Measurements from ENCODE around the gene TRPM5.

The TRPM5 gene

DNA sequence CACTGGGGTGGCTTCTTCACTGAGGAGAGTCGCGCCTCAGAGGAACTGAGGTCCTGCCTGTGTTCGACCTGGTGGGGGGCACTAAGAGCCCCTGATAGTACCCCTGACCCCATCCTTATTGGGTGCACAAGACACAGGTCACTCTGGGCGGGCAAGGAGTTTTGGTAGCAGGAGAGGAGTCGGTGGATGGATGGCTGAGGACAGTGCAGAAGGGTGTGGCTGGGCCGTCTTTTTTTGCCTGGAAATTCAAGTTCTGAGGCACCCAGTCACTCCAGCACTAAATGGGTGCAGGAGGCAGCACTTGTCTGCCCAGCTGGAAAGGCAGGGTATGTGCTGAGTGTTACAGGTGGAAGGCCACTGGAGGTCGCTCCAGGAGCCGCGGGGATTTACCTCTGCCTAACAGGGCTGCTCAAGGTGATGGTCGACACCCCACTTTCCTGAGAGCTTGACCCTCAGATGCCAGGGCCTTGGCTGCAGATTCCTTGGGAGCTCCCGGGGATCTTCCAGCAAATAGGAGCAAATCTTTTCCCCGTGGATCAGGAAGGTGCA is 42.8 kb downstream of the TRPM5 start:
- DNase-seq, result no peak

DNA sequence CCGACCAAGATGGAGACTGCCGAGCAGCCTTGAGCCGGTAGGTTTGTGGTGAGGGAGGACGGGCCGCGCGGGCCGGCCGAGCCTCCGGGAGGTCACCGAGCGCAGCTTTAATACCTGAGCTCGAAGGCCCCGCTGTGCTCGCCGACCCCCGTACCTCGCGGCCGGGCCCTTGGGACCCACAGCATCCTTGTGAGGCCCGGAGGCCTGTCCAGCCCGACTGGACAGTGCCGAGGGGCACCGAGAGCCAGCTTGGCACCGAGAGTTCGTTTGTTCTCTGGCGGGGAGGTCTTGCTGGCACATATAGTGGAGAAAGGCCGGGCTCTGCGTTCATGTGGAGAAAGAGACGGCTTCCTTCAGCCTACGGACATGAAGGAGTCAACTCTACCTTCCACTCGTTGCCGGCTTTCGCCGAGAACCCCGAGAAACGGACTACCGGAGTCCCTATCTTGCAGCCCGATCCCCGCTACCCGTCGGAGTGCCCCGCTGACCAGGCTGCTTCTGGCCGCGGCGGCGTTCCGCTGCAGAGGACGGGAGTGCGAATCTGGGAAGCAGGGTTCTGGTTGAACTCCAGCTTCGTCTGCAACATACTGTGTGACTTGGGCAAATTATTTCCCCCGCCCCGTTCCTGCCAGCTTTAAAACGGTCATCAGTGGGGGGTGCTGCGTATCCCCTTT is 43.4 kb downstream of the TRPM5 start:
- DNase-seq, result no peak

DNA sequence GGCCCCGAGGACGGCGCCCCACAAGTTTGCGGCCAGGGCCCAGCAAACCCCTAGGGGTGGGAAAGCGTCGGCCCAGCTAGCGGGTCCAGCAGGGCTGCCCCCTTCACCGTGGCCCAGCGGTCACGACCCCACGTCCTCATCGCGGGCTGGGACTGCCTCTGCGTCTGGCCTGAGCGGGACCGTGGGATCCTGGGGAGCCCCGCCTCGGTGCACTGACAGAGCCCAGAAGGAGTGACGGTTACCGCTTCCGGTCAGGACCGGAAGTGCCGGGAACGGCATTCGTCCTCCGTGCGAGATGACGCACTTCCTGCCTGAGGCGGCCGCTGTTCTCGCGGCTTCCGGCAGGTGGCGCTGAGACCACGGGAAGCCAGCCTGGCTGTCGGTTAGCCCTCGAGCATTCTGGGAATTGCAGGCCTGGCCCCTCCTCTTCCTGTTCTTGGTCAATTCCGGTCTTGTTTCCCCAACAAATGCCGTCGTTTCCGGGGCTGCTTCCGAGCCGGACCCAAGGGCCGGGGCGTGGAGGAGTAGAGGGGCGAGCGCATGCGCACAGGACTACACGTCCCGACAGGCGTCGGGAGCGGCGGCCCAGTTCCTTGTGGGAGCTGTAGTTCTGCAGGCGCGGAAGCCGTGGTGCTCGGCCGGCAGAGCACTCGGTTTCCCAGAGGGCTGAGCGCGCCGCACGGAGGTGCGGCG is 44.1 kb downstream of the TRPM5 start, which contains the start of gene TSSC4:
Gene TSSC4 (plus strand): TSS at position 682 of the 693 bp plus-strand sequence. CDS start 1,884 bp downstream, outside the sequence.
- DNase-seq, result peak; percentile 100

DNA sequence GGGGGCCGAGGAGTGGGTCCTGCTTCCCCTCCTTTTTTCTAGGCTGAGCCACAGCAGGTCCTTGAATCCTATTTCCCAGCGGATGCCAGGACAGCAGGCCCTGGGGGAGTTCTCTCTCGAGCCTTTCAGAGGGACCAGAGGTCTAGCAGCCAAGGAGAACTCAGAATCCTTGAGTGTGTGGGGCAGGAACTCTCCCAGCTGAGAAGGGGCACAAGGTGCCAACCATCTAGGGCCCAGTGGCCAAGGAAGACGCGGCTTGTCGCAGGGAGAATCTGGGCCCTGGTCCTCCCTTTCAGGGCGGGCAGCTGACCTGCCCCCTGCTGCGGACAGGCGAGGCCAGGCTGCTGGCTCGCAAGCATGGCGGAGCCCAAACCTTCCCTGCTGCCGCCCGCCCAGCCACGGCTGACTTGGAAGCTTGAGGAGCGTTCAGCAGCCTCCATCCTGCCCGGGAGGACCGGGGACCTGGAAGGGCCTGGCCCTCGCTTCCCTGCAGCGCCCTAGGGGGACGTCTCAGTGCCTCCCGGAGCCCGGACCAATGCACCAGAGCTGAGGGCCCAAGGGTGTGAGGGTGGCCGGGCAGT is 44.7 kb downstream of the TRPM5 start:
- no peak for DNase-seq

DNA sequence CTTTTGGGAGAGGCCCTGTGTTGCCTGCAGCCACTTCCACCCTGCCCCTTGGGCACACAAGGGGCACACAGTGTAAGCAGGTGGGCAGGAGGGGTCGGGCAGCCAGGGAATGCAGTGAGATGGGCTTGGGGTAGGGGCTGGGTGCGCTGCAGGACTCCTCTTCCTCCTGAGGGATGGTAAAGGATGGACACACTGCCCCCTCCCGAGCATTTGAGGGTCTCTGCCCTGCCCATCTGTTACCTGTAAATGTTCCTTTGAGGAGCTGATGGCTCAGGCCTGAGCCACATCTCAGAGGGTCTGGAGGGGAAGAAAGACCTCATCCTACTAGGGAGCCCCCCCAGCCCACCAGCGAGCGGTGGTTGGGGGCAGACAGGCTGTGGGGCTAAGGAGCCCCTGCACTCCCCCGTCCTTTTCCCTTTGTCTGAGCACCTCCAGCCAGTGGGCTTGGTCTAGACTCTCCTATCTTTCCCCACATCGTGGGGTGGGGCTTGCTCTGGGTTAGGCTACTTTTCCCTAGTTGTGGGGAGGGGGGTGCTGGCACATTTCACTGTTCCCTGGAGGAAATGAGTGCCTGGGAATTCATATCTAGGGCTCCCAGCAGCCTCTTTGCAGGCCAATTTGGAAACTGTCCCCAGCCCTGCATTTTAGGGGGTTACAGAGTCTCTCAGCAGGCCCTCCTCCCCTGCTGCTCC is 45.5 kb downstream of the TRPM5 start:
- no peak for DNase-seq

DNA sequence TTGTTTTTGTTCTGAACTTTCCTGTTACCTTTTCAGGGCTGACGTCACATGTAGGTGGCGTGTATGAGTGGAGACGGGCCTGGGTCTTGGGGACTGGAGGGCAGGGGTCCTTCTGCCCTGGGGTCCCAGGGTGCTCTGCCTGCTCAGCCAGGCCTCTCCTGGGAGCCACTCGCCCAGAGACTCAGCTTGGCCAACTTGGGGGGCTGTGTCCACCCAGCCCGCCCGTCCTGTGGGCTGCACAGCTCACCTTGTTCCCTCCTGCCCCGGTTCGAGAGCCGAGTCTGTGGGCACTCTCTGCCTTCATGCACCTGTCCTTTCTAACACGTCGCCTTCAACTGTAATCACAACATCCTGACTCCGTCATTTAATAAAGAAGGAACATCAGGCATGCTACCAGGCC is 47.3 kb downstream of the TRPM5 start:
- DNase-seq, result no peak

DNA sequence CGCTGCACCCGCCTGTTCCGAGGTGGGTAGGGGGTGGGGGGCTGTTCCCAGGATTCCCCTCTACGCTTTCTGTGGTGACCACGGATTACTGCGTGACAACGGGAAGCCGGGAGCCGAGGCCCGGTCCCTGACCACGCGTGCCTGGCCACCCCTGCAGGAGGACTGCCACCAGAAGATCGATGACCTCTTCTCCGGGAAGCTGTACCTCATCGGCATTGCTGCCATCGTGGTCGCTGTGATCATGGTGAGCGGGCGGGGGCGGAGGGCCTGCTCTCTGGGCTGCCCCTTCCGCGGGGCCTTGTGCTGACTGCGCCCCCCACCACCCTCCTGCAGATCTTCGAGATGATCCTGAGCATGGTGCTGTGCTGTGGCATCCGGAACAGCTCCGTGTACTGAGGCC is 47.8 kb downstream of the TRPM5 start:
- DNase-seq, result no peak

DNA sequence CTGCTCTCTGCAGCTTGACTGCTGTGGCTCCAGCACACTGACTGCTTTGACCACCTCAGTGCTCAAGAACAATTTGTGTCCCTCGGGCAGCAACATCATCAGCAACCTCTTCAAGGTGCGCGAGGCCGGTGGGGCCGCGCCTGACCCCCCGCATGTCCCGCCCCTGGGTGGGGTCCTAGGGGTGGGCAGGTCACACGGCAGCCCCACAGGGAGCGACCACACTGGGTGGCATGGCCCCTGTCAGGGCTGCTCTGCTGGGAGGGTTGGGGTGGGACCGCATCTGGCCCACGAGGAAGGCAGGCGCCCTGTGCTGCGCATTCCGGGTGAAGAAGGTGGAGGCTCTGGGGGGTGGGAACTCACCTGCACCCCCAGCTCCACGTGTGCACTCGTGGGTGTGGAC is 48.5 kb downstream of the TRPM5 start:
- DNase-seq, result no peak

DNA sequence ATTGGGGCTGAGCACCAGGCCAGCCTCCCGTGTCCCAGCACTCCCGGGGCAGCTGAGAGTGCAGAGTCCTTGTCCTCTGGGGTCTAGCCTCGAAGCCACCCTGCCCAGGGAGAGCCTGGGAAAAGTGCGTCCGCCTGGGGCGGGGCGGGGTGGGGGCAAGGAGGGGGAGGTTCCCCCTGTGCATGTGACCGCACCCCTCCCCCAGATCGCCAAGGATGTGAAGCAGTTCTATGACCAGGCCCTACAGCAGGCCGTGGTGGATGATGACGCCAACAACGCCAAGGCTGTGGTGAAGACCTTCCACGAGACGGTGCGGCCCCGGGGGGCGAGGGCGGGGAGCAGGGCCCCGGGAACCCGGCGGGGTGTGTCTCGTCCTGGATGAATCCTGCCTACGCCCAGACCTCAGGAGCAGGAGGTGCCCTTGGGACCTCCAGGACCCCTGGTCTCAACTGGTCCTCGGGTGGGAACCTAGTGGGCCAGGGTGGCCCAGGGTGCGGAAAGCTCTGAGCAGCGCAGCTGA is 49.0 kb downstream of the TRPM5 start:
- no peak for DNase-seq

DNA sequence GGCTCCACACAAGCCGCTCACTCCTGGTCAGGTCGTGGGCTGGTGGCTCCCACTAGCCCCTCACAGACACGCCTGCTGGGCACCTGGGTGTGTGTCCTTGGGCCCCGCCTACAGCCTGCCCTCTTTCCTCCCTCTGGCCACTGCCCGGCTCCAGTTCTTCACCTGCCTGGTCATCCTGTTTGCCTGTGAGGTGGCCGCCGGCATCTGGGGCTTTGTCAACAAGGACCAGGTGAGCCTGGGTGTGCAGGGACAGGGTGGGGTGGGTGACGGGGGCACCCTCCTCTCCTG is 49.6 kb downstream of the TRPM5 start:
- DNase-seq, result no peak
